Smooth muscle cell (in vitro differentiated cells): ENCODE measurements around the gene PRR16. TPM values are rescaled to one million over a fixed set of nuclear protein-coding genes. Genes with fewer than 3 reads are reported as not detected.
A peak's percentile ranks its signal among the peaks of the same experiment; 100 is the strongest.

Source experiments
- DNase-seq: peaks from one replicate; lab custom pipeline; 2025; ENCODE audit not compliant: unreplicated experiment; lab: John Stamatoyannopoulos, UW
- H2AFZ ChIP-seq: fragments of 200-600 bp; sonication (generic); 2 replicates; pipeline ENCODE4 v1.6.0; 2016; ENCODE audit warnings: antibody characterized with exemption, low read depth, mild to moderate bottlenecking
- H3F3A ChIP-seq: fragments of 200-600 bp; sonication (generic); 2 replicates; pipeline ENCODE4 v1.6.0; 2017; ENCODE audit warnings: antibody characterized with exemption, low read depth
- H3K27ac ChIP-seq: fragments of 200-600 bp; sonication (generic); 2 replicates; pipeline ENCODE4 v1.5.1; 2016; ENCODE audit warnings: low read depth, mild to moderate bottlenecking
- H3K27me3 ChIP-seq: fragments of 200-600 bp; sonication (generic); 2 replicates; pipeline ENCODE4 v1.6.1; 2016; ENCODE audit warnings: low read depth, mild to moderate bottlenecking
- H3K36me3 ChIP-seq: fragments of 200-600 bp; sonication (generic); 2 replicates; pipeline ENCODE4 v1.5.1; 2016; ENCODE audit warnings: low read depth
- H3K4me1 ChIP-seq: fragments of 200-600 bp; sonication (generic); 2 replicates; pipeline ENCODE4 v1.5.1; 2016; ENCODE audit warnings: low read depth
- H3K4me2 ChIP-seq: fragments of 200-600 bp; sonication (generic); 2 replicates; pipeline ENCODE4 v1.6.0; 2016; ENCODE audit warnings: mild to moderate bottlenecking
- H3K4me3 ChIP-seq: fragments of 200-600 bp; sonication (generic); 2 replicates; pipeline ENCODE4 v1.5.1; 2016; ENCODE audit warnings: mild to moderate bottlenecking
- H3K79me2 ChIP-seq: fragments of 200-600 bp; sonication (generic); 2 replicates; pipeline ENCODE4 v1.6.0; 2016; ENCODE audit warnings: low read depth, mild to moderate bottlenecking
- H3K9ac ChIP-seq: fragments of 200-600 bp; sonication (generic); 2 replicates; pipeline ENCODE4 v1.6.0; 2016; ENCODE audit warnings: low read depth
- H3K9me3 ChIP-seq: fragments of 200-600 bp; sonication (generic); replicated peaks from 2 replicates; pipeline ENCODE4 v1.5.1; 2016; ENCODE audit warnings: low read depth
- H4K20me1 ChIP-seq: fragments of 200-600 bp; sonication (generic); 2 replicates; pipeline ENCODE4 v1.6.0; 2016; ENCODE audit warnings: low read depth
- WGBS: methylation state at CpG from one replicate; pipeline ENCODE4 v1.1.7; 2016; ENCODE audit warnings: low lambda C conversion rate; 5-methylcytosine and 5-hydroxymethylcytosine counted together
- polyA plus RNA-seq: library from polyadenylated mRNA; unstranded; fragments of >200 nt; fragmentation: Nextera tagmentation; extraction: Ambion mirVana; gene quantifications from 2 replicates; pipeline ENCODE4 v1.2.1, GENCODE V29; 2016
- total RNA-seq: library from RNA; depleted of rRNA; stranded (reverse); fragments of >200 nt; gene quantifications from 2 replicates; pipeline ENCODE4 v1.2.3, GENCODE V29; 2014
- TF ChIP-seq, protein P1 (sequence below): fragments of 200-600 bp; sonication (generic); IDR thresholded peaks from 2 replicates; pipeline ENCODE4 v1.5.1; 2017; ENCODE audit warnings: borderline replicate concordance, mild to moderate bottlenecking, antibody characterized with exemption; ENCODE audit not compliant: insufficient read depth, poor library complexity, severe bottlenecking

Gene PRR16
- total and polyA plus RNA-seq, 2 experiments from 2014 or later = 6.7 to 13.2 TPM

DNA sequence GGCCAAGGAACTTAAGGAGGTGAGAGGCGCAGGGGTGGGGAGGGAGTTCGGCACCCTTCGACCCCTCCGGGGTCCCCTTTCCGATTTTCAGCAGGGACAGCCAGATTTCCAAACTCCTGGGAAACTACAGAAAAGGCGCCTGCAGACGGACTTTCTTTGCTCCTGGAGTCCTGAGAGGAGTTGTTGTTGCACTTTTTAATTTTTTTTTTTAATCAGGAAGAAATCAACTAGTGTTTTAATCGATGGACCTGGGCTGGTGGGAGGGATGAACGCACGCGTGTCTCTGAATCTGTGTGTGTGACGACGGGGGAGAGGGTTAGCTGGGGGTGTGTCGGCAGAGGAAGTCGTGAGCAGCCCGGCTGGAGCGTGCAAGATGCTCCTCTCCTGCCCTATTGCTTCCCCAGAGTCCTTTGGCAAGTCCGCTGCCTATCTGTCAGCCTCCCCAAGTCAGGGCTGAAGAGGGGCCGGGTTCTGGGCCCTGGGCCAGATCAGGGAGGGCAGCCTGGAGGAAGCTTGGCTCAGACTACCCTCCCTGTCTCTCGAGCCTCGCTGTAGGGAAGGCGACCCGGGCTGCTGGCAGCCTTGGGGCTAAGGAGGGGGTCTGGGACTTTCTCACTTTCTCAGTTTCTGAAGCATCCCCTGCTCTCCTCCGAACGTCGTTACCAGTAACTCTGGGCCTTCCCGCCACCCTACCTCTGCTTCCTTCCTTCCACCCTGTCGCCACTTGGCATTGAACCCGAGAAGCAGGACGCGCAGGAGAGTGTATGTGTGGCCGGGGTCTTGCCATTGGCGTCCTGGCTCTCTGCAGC is 731 bp downstream of the PRR16 start:
- 2% methylated on average over 33 of the region's 33 CpGs for WGBS
- TF ChIP-seq, protein P1, sequence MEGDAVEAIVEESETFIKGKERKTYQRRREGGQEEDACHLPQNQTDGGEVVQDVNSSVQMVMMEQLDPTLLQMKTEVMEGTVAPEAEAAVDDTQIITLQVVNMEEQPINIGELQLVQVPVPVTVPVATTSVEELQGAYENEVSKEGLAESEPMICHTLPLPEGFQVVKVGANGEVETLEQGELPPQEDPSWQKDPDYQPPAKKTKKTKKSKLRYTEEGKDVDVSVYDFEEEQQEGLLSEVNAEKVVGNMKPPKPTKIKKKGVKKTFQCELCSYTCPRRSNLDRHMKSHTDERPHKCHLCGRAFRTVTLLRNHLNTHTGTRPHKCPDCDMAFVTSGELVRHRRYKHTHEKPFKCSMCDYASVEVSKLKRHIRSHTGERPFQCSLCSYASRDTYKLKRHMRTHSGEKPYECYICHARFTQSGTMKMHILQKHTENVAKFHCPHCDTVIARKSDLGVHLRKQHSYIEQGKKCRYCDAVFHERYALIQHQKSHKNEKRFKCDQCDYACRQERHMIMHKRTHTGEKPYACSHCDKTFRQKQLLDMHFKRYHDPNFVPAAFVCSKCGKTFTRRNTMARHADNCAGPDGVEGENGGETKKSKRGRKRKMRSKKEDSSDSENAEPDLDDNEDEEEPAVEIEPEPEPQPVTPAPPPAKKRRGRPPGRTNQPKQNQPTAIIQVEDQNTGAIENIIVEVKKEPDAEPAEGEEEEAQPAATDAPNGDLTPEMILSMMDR = no peak
- H3K79me2 ChIP-seq = peaks cover 38% of the 10 kb centered on the region

DNA sequence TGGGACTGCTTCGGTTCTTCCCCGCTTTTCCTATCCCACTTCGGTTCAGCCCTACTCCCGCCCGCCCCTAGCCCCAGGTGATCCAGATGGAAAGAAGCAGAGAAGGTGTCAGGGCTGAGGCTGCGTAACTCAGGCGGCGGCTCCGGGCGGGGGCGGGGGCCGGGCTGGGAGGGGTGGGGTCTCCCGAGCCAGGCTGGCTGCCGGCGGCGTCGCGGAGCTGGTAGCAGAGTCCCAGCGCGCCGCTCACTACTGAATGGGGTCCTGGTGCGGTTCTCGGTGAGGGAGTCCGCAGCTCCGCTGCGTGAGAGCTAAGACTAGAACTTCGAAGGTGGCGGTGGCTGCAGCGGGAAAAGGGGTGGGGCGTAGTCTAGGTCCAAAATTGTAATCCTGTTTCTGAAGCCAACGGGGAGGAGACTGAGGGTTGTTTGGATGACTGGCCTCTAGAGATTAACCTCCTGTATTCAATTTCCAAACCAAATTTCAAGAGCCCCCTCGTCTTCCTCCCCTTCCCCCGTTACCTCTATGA is 1.4 kb downstream of the PRR16 start:
- TF ChIP-seq, protein P1 = no peak
- peak; percentile 29 for DNase-seq
- peaks cover 14% of the 10 kb centered on the region for H3F3A ChIP-seq
- peaks cover 24% of the 10 kb centered on the region for H3K4me1 ChIP-seq
- no peaks in the 10 kb centered on the region for H3K9me3 ChIP-seq
- H3K27me3 ChIP-seq = no peaks in the 10 kb centered on the region
- peak overlapping the region; percentile 98 for H2AFZ ChIP-seq
- peak overlapping the region; percentile 97 for H3K4me2 ChIP-seq
- no peaks in the 10 kb centered on the region for H4K20me1 ChIP-seq
- no peaks in the 10 kb centered on the region for H3K36me3 ChIP-seq
- H3K9ac ChIP-seq = peak overlapping the region; percentile 27
- H3K79me2 ChIP-seq = peaks cover 45% of the 10 kb centered on the region
- H3K27ac ChIP-seq = peak overlapping the region; percentile 4
- WGBS = 3% methylated on average over 20 of the region's 33 CpGs
- peak overlapping the region; percentile 76 for H3K4me3 ChIP-seq

More for the DNA sequence above, 731 bp downstream of the PRR16 start:
- Histone ChIP-seq H3K4me3 (peak overlapping the region; percentile 76), H3K27ac (peak overlapping the region; percentile 4), H3K4me1 (peaks cover 24% of the 10 kb centered on the region), H3K9ac (peak overlapping the region; percentile 43), H3K4me2 (peak overlapping the region; percentile 97), H3F3A (peaks cover 18% of the 10 kb centered on the region), H4K20me1 (no peaks in the 10 kb centered on the region), H3K9me3 (no peaks in the 10 kb centered on the region), H3K27me3 (no peaks in the 10 kb centered on the region), H2AFZ (peak overlapping the region; percentile 98), H3K36me3 (no peaks in the 10 kb centered on the region)
- peak; percentile 29 for DNase-seq

DNA sequence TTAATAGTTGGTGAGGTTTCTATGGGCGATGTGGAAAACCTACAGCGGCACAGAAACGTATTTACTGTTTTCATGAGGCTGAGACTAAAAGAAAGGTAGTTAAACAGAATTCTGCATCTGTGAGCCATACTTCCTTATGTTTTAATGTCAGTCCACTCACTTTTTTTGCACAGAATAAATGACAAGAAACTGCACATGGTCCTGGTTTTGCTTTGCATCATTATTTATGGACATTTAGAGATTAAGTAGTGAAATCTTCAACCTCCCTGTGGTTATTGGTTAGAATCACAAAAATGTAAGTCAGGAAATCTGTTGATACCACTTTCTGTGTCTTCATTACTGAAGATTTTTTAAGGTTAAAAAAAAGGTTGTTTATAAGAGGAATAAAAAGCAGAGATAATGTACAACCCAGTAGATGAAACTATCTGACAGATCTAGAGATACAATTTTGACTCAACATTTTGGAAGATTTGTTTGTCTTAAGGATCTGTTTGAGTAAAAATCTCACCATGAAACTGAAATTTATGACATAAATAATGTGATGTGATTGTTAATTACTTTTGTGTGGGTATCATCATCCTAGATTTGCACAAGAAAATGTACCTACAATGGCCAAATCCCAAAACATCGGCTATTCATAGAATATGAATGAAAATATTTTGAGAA is 2.4 kb downstream of the PRR16 start:
- Histone ChIP-seq H3K9me3 (no peaks in the 10 kb centered on the region), H3K27me3 (no peaks in the 10 kb centered on the region), H3K4me1 (peaks cover 24% of the 10 kb centered on the region), H3F3A (peaks cover 5% of the 10 kb centered on the region), H3K4me2 (peak overlapping the region; percentile 97), H2AFZ (peak overlapping the region; percentile 98), H3K9ac (peak overlapping the region; percentile 16), H3K4me3 (peak overlapping the region; percentile 76), H3K79me2 (peaks cover 55% of the 10 kb centered on the region), H4K20me1 (no peaks in the 10 kb centered on the region), H3K27ac (peak overlapping the region; percentile 6), H3K36me3 (no peaks in the 10 kb centered on the region)
- TF ChIP-seq, protein P1 = no peak
- 77% methylated on average over 4 of the region's 4 CpGs for WGBS
- DNase-seq = no peak
